Activated T-helper 17 cell treated with anti-CD3 and anti-CD28 coated beads, Interleukin-2, amount 50 U/mL, for 72 hours (primary cell): ENCODE data around the gene RMI2. TPM values are rescaled to one million over a fixed set of nuclear protein-coding genes. Genes with fewer than 3 reads are reported as not detected.
"Not testable (repeated sequence)": the region's sequence is repeated elsewhere in the genome, so short reads cannot be mapped to it uniquely, and the experiment has no call there.

ENCODE experiments used
- ATAC-seq: fragments of 150-1000 bp; cut with Tn5 transposase; replicated peaks from 2 replicates; pipeline ENCODE4 v1.10.0; 2021; ENCODE audit warnings: mild to moderate bottlenecking, moderate library complexity
- H3K27ac Mint-ChIP-seq: one replicate; pipeline ENCODE4 v1.8.0; 2022; ENCODE audit warnings: mixed read lengths
- H3K27me3 Mint-ChIP-seq: one replicate; pipeline ENCODE4 v1.8.0; 2022; ENCODE audit warnings: mixed read lengths
- H3K36me3 Mint-ChIP-seq: one replicate; pipeline ENCODE4 v1.8.0; 2022; ENCODE audit warnings: low read depth, mild to moderate bottlenecking, mixed read lengths
- H3K4me1 Mint-ChIP-seq: one replicate; pipeline ENCODE4 v1.8.0; 2022; ENCODE audit warnings: mixed read lengths
- H3K4me3 Mint-ChIP-seq: one replicate; pipeline ENCODE4 v1.8.0; 2022; ENCODE audit warnings: mild to moderate bottlenecking, mixed read lengths
- H3K9me3 Mint-ChIP-seq: one replicate; pipeline ENCODE4 v1.8.0; 2022; ENCODE audit warnings: mixed read lengths
- total RNA-seq, 2 donors: library from RNA; stranded (reverse); gene quantifications; one replicate each; pipeline ENCODE4 v1.2.3, GENCODE V29; 2022

Gene RMI2
- total RNA-seq, 2 donors from 2014 or later, result 31.6 to 34.3 TPM

- H3K27me3 Mint-ChIP-seq, result no peaks in the 10 kb centered on the region
- H3K9me3 Mint-ChIP-seq, result no peaks in the 10 kb centered on the region
- no peak overlapping the region for H3K4me3 Mint-ChIP-seq
- H3K36me3 Mint-ChIP-seq, result no peaks in the 10 kb centered on the region
- peak; percentile 26 for ATAC-seq
- peaks cover 4% of the 10 kb centered on the region for H3K4me1 Mint-ChIP-seq
- peak overlapping the region; percentile 40 for H3K27ac Mint-ChIP-seq
Measured at GRCh38 chr16:11370084-11370931, 25.0 kb downstream of the RMI2 start.

GRCh38 chr16:11370932-11371279 lies 25.6 kb downstream of the RMI2 start:
- peak overlapping the region; percentile 40 for H3K27ac Mint-ChIP-seq
- not testable (repeated sequence) for H3K4me3 Mint-ChIP-seq, ATAC-seq, H3K36me3 Mint-ChIP-seq, H3K9me3 Mint-ChIP-seq, H3K27me3 Mint-ChIP-seq, H3K4me1 Mint-ChIP-seq

- no peaks in the 10 kb centered on the region for H3K36me3 Mint-ChIP-seq
- no peak overlapping the region for H3K4me3 Mint-ChIP-seq
- no peaks in the 10 kb centered on the region for H3K27me3 Mint-ChIP-seq
- ATAC-seq, result no peak
- peaks cover 4% of the 10 kb centered on the region for H3K4me1 Mint-ChIP-seq
- H3K9me3 Mint-ChIP-seq, result no peaks in the 10 kb centered on the region
- no peak overlapping the region for H3K27ac Mint-ChIP-seq
Measured at GRCh38 chr16:11372073-11372828, 27.0 kb downstream of the RMI2 start.

GRCh38 chr16:11372829-11373306 lies 27.6 kb downstream of the RMI2 start:
- no peaks in the 10 kb centered on the region for H3K36me3 Mint-ChIP-seq
- no peaks in the 10 kb centered on the region for H3K27me3 Mint-ChIP-seq
- peaks cover 4% of the 10 kb centered on the region for H3K4me1 Mint-ChIP-seq
- no peak for ATAC-seq
- no peak overlapping the region for H3K27ac Mint-ChIP-seq
- no peaks in the 10 kb centered on the region for H3K9me3 Mint-ChIP-seq
- no peak overlapping the region for H3K4me3 Mint-ChIP-seq

- H3K4me3 Mint-ChIP-seq, result no peak overlapping the region
- peaks cover 12% of the 10 kb centered on the region for H3K4me1 Mint-ChIP-seq
- H3K27me3 Mint-ChIP-seq, result no peaks in the 10 kb centered on the region
- H3K9me3 Mint-ChIP-seq, result no peaks in the 10 kb centered on the region
- ATAC-seq, result no peak
- H3K27ac Mint-ChIP-seq, result no peak overlapping the region
- no peaks in the 10 kb centered on the region for H3K36me3 Mint-ChIP-seq
Measured at GRCh38 chr16:11374255-11374654, 29.0 kb downstream of the RMI2 start.

- no peaks in the 10 kb centered on the region for H3K27me3 Mint-ChIP-seq
- peaks cover 14% of the 10 kb centered on the region for H3K4me1 Mint-ChIP-seq
- no peak for ATAC-seq
- H3K9me3 Mint-ChIP-seq, result no peaks in the 10 kb centered on the region
- H3K27ac Mint-ChIP-seq, result no peak overlapping the region
- H3K4me3 Mint-ChIP-seq, result no peak overlapping the region
- H3K36me3 Mint-ChIP-seq, result no peaks in the 10 kb centered on the region
Measured at GRCh38 chr16:11377154-11377553, 31.9 kb downstream of the RMI2 start.

GRCh38 chr16:11378951-11379350 lies 33.7 kb downstream of the RMI2 start:
- Mint-ChIP-seq H3K27ac (peak overlapping the region; percentile 86), H3K4me3 (peak overlapping the region; percentile 71), H3K4me1 (peaks cover 14% of the 10 kb centered on the region)
- not testable (repeated sequence) for H3K36me3 Mint-ChIP-seq, ATAC-seq, H3K9me3 Mint-ChIP-seq, H3K27me3 Mint-ChIP-seq

GRCh38 chr16:11379420-11379819 lies 34.2 kb downstream of the RMI2 start:
- Mint-ChIP-seq H3K4me1 (peaks cover 14% of the 10 kb centered on the region), H3K36me3 (no peaks in the 10 kb centered on the region), H3K27me3 (no peaks in the 10 kb centered on the region), H3K9me3 (no peaks in the 10 kb centered on the region), H3K27ac (peak overlapping the region; percentile 86), H3K4me3 (peak overlapping the region; percentile 71)
- peak; percentile 98 for ATAC-seq

- ATAC-seq, result no peak
- H3K9me3 Mint-ChIP-seq, result no peaks in the 10 kb centered on the region
- no peak overlapping the region for H3K4me3 Mint-ChIP-seq
- peak overlapping the region; percentile 86 for H3K27ac Mint-ChIP-seq
- no peaks in the 10 kb centered on the region for H3K36me3 Mint-ChIP-seq
- peaks cover 14% of the 10 kb centered on the region for H3K4me1 Mint-ChIP-seq
- no peaks in the 10 kb centered on the region for H3K27me3 Mint-ChIP-seq
Measured at GRCh38 chr16:11380836-11381235, 35.6 kb downstream of the RMI2 start.

GRCh38 chr16:11383481-11384183 lies 38.4 kb downstream of the RMI2 start:
- H3K27me3 Mint-ChIP-seq, result peaks cover 2% of the 10 kb centered on the region
- peaks cover 12% of the 10 kb centered on the region for H3K4me1 Mint-ChIP-seq
- no peak overlapping the region for H3K27ac Mint-ChIP-seq
- H3K4me3 Mint-ChIP-seq, result no peak overlapping the region
- ATAC-seq, result no peak
- H3K36me3 Mint-ChIP-seq, result no peaks in the 10 kb centered on the region
- no peaks in the 10 kb centered on the region for H3K9me3 Mint-ChIP-seq

GRCh38 chr16:11384184-11384955 lies 39.1 kb downstream of the RMI2 start:
- no peak for ATAC-seq
- Mint-ChIP-seq H3K9me3 (no peaks in the 10 kb centered on the region), H3K27me3 (peaks cover 2% of the 10 kb centered on the region), H3K27ac (no peak overlapping the region), H3K36me3 (no peaks in the 10 kb centered on the region), H3K4me1 (peaks cover 5% of the 10 kb centered on the region), H3K4me3 (no peak overlapping the region)

- ATAC-seq, result no peak
- no peaks in the 10 kb centered on the region for H3K4me1 Mint-ChIP-seq
- peaks cover 2% of the 10 kb centered on the region for H3K27me3 Mint-ChIP-seq
- H3K9me3 Mint-ChIP-seq, result no peaks in the 10 kb centered on the region
- no peak overlapping the region for H3K4me3 Mint-ChIP-seq
- no peak overlapping the region for H3K27ac Mint-ChIP-seq
- H3K36me3 Mint-ChIP-seq, result no peaks in the 10 kb centered on the region
Measured at GRCh38 chr16:11384956-11385586, 39.8 kb downstream of the RMI2 start.

GRCh38 chr16:11386054-11386680 lies 40.9 kb downstream of the RMI2 start:
- Mint-ChIP-seq H3K4me1 (no peaks in the 10 kb centered on the region), H3K27ac (no peak overlapping the region), H3K9me3 (no peaks in the 10 kb centered on the region), H3K4me3 (no peak overlapping the region), H3K36me3 (no peaks in the 10 kb centered on the region), H3K27me3 (peaks cover 2% of the 10 kb centered on the region)
- ATAC-seq, result peak; percentile 82
